A549 (cell line): ENCODE measurements around the gene CCNJ. TPM values are rescaled to one million over a fixed set of nuclear protein-coding genes. Genes with fewer than 3 reads are reported as not detected.

Experiments used
- ATAC-seq, 2 experiments: fragments of 200-7000 bp in 1 of 2; fragments of >200 bp in 1 of 2; cut with Nextera tagmentation in 1 of 2; cut with Tn5 transposase in 1 of 2; 3 replicates each; pipeline versions ENCODE4 v1.8.0 to v1.9.1; 2018 to 2020; ENCODE audit warnings: mild to moderate bottlenecking in 1 of 2, moderate library complexity in 1 of 2
- CTCF ChIA-PET: fragments of 300-600 bp; sonication (Branson Sonifier 250); formaldehyde crosslinking; extraction: SDS; loops from one replicate; lab custom pipeline; 2021; ENCODE audit warnings: antibody characterized with exemption, inconsistent platforms; lab: Yijun Ruan, JAX
- POLR2A ChIA-PET: fragments of 350-600 bp; formaldehyde crosslinking; extraction: SDS; loops from one replicate; lab custom pipeline; 2021; ENCODE audit warnings: antibody characterized with exemption, inconsistent platforms; lab: Yijun Ruan, JAX
- DNase-seq, 2 experiments: peaks; one replicate each; pipeline versions ENCODE4 v3.0.0 to v3.0.0-alpha.2; 2011 to 2016; ENCODE audit warnings: low read depth in 1 of 2, low spot score in 1 of 2
- FAIRE-seq: peaks from 2 replicates; lab custom pipeline; 2011; peaks lifted over from hg19 to GRCh38; lab: Jason Lieb, UNC
- H3K27ac ChIP-seq, 2 experiments: fragments of >200 bp; sonication (Bioruptor Twin); formaldehyde crosslinking; 3 replicates each; pipeline ENCODE4 v1.5.1; 2016 to 2017
- H3K4me1 ChIP-seq: fragments of >200 bp; sonication (Bioruptor Twin); formaldehyde crosslinking; 3 replicates; pipeline ENCODE4 v1.6.1; 2016
- H3K4me2 ChIP-seq: fragments of >200 bp; sonication (Bioruptor Twin); formaldehyde crosslinking; 3 replicates; pipeline ENCODE4 v1.6.1; 2016
- H3K4me3 ChIP-seq: fragments of >200 bp; sonication (Bioruptor Twin); formaldehyde crosslinking; 3 replicates; pipeline ENCODE4 v1.5.1; 2016
- H3K9me3 ChIP-seq: fragments of >200 bp; sonication (Bioruptor Twin); formaldehyde crosslinking; 3 replicates; pipeline ENCODE4 v1.6.1; 2016
- CEBPB ChIP-seq, 2 experiments: fragments of >200 bp in 1 of 2; sonication (Bioruptor Twin) in 1 of 2; formaldehyde crosslinking in 1 of 2; IDR thresholded peaks; 2 replicates each; pipeline ENCODE4 v1.6.1; 2012 to 2016
- CTCF ChIP-seq: fragments of >200 bp; sonication (Bioruptor Twin); formaldehyde crosslinking; IDR thresholded peaks from 3 replicates; pipeline ENCODE4 v1.5.1; 2016
- FOSB ChIP-seq: fragments of 250-450 bp; sonication (Bioruptor Pico); IDR thresholded peaks from 2 replicates; pipeline ENCODE4 v1.5.0; 2020; ENCODE audit warnings: mild to moderate bottlenecking, moderate library complexity
- FOSL2 ChIP-seq, 2 experiments: fragments of 450-650 bp in 1 of 2; fragments of >200 bp in 1 of 2; sonication (Bioruptor Twin) in 1 of 2; formaldehyde crosslinking; IDR thresholded peaks; 2 replicates each; pipeline versions ENCODE4 v1.5.0 to v1.6.1; 2016 to 2020; ENCODE audit warnings: mild to moderate bottlenecking in 1 of 2, moderate library complexity in 1 of 2
- GATA3 ChIP-seq: IDR thresholded peaks from 2 replicates; pipeline ENCODE4 v1.6.1; 2012; ENCODE audit warnings: borderline replicate concordance
- HDAC2 ChIP-seq: fragments of 200-600 bp; sonication (generic); IDR thresholded peaks from 2 replicates; pipeline ENCODE4 v1.6.1; 2016
- HES2 ChIP-seq: fragments of >200 bp; sonication (Bioruptor Twin); formaldehyde crosslinking; IDR thresholded peaks from 2 replicates; pipeline ENCODE4 v1.6.1; 2016
- HOXA7 ChIP-seq: fragments of 250-450 bp; sonication (Bioruptor Pico); IDR thresholded peaks from 2 replicates; pipeline ENCODE4 v1.5.0; 2020; ENCODE audit warnings: mild to moderate bottlenecking, moderate library complexity
- JUNB ChIP-seq: fragments of >200 bp; sonication (Bioruptor Twin); formaldehyde crosslinking; IDR thresholded peaks from 2 replicates; pipeline ENCODE4 v1.6.1; 2016
- MAFK ChIP-seq: fragments of 450-650 bp; IDR thresholded peaks from 2 replicates; pipeline ENCODE4 v1.6.1; 2014; ENCODE audit not compliant: partially characterized antibody
- MAX ChIP-seq: IDR thresholded peaks from 2 replicates; pipeline ENCODE4 v1.6.1; 2012
- MYC ChIP-seq: IDR thresholded peaks from 2 replicates; pipeline ENCODE4 v1.6.1; 2012; ENCODE audit warnings: mild to moderate bottlenecking, inconsistent platforms, low read length, improper control_type of control experiment, borderline replicate concordance
- POLR2AphosphoS2 ChIP-seq: conservative IDR thresholded peaks from 2 replicates; pipeline ENCODE4 v1.6.1; 2012; ENCODE audit warnings: low read length, improper control_type of control experiment, inconsistent platforms
- RCOR1 ChIP-seq: fragments of 150-350 bp; IDR thresholded peaks from 2 replicates; pipeline ENCODE4 v1.6.1; 2014; ENCODE audit warnings: antibody characterized with exemption, low read length, low read depth
- RNF2 ChIP-seq: fragments of 200-600 bp; sonication (generic); IDR thresholded peaks from 2 replicates; pipeline ENCODE4 v1.6.1; 2016; ENCODE audit warnings: low read depth, mild to moderate bottlenecking, antibody characterized with exemption, moderate library complexity, borderline replicate concordance
- SREBF2 ChIP-seq: fragments of 450-650 bp; IDR thresholded peaks from 2 replicates; pipeline ENCODE4 v1.6.1; 2014; ENCODE audit warnings: mild to moderate bottlenecking, moderate library complexity
- TP53 ChIP-seq: fragments of 250-450 bp; sonication (Bioruptor Pico); IDR thresholded peaks from 2 replicates; pipeline ENCODE4 v1.5.0; 2021; ENCODE audit warnings: mild to moderate bottlenecking, moderate library complexity
- ZSCAN20 ChIP-seq: fragments of 250-450 bp; sonication (Bioruptor Pico); IDR thresholded peaks from 2 replicates; pipeline ENCODE4 v1.8.0; 2022; ENCODE audit warnings: mild to moderate bottlenecking, moderate library complexity
- WGBS: methylation state at CpG from one replicate; pipeline ENCODE4 v1.1.6; 2017; ENCODE audit errors: missing lambda C conversion rate; 5-methylcytosine and 5-hydroxymethylcytosine counted together
- polyA plus RNA-seq, 4 experiments: library from polyadenylated mRNA; depleted of rRNA in 3 of 4; stranded (reverse); fragments of >200 nt; fragmentation: RNase III in 1 of 4; extraction: RNeasy Plus Mini Kit Qiagen cat#74134 plus additional on column Dnase treatment in 1 of 4; gene quantifications; 2 replicates in 3 of 4; 3 replicates in 1 of 4; pipeline ENCODE4 v1.2.3, GENCODE V29; 2011 to 2017
- TF ChIP-seq, protein P1 (sequence below): IDR thresholded peaks from 2 replicates; pipeline ENCODE4 v1.6.1; 2012
- TF ChIP-seq, protein P2 (sequence below): fragments of 150-350 bp; IDR thresholded peaks from 2 replicates; pipeline ENCODE4 v1.6.1; 2014; ENCODE audit warnings: low read depth, mild to moderate bottlenecking, low read length
- TF ChIP-seq, protein P3 (sequence below): fragments of 200-600 bp; sonication (generic); IDR thresholded peaks from 2 replicates; pipeline ENCODE4 v1.6.1; 2016; ENCODE audit warnings: antibody characterized with exemption, mild to moderate bottlenecking, moderate library complexity

CCNJ gene
- polyA plus RNA-seq, 2 of the 4 experiments (the other 2 are of a cell fraction) = 6.5 to 12.0 TPM

- TF ChIP-seq, protein P1, sequence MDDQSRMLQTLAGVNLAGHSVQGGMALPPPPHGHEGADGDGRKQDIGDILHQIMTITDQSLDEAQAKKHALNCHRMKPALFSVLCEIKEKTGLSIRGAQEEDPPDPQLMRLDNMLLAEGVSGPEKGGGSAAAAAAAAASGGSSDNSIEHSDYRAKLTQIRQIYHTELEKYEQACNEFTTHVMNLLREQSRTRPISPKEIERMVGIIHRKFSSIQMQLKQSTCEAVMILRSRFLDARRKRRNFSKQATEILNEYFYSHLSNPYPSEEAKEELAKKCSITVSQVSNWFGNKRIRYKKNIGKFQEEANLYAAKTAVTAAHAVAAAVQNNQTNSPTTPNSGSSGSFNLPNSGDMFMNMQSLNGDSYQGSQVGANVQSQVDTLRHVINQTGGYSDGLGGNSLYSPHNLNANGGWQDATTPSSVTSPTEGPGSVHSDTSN = no peak
- TF ChIP-seq CEBPB (IDR thresholded peaks at IDR 0.05) (no peak), ZSCAN20 (no peak), GATA3 (no peak), FOSL2 (IDR thresholded peaks at IDR 0.05) (no peak), FOSL2 (CRISPR knock-in tag; IDR thresholded peaks at IDR 0.05) (no peak)
Observed at GRCh38 chr10:96082153-96082552, 38.8 kb downstream of the CCNJ start (continued).

- no peak overlapping the region for H3K4me2 ChIP-seq
- H3K4me1 ChIP-seq = no peaks in the 10 kb centered on the region
- ChIA-PET POLR2A (interaction anchor here (2.3 kb wide), 1 partner anchor 47 kb away, joined by 12 read pairs; the partner anchor contains the start of gene ZNF518A), CTCF (interaction anchor here (1.0 to 1.3 kb wide), 2 partner anchors 74 to 147 kb away, joined by 3 read pairs; no protein-coding TSS in a partner anchor)
- no peak for DNase-seq
- no peak overlapping the region for H3K4me3 ChIP-seq
- no peak overlapping the region for H3K27ac ChIP-seq
- 50% methylated on average over 1 of the region's 1 CpG for WGBS
- FAIRE-seq = no peak
- no peaks in the 10 kb centered on the region for H3K9me3 ChIP-seq
- ATAC-seq = no peak
- no peak for TF ChIP-seq HDAC2
- TF ChIP-seq, protein P1 = no peak
- TF ChIP-seq TP53 (CRISPR knock-in tag) = no peak
- no peak for TF ChIP-seq POLR2AphosphoS2
- no peak for TF ChIP-seq CEBPB (IDR thresholded peaks at IDR 0.05)
- no peak for TF ChIP-seq MYC
- no peak for TF ChIP-seq HOXA7 (CRISPR knock-in tag)
- TF ChIP-seq, protein P2, sequence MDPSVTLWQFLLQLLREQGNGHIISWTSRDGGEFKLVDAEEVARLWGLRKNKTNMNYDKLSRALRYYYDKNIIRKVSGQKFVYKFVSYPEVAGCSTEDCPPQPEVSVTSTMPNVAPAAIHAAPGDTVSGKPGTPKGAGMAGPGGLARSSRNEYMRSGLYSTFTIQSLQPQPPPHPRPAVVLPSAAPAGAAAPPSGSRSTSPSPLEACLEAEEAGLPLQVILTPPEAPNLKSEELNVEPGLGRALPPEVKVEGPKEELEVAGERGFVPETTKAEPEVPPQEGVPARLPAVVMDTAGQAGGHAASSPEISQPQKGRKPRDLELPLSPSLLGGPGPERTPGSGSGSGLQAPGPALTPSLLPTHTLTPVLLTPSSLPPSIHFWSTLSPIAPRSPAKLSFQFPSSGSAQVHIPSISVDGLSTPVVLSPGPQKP = no peak
- no peak for TF ChIP-seq RCOR1
- TF ChIP-seq, protein P3, sequence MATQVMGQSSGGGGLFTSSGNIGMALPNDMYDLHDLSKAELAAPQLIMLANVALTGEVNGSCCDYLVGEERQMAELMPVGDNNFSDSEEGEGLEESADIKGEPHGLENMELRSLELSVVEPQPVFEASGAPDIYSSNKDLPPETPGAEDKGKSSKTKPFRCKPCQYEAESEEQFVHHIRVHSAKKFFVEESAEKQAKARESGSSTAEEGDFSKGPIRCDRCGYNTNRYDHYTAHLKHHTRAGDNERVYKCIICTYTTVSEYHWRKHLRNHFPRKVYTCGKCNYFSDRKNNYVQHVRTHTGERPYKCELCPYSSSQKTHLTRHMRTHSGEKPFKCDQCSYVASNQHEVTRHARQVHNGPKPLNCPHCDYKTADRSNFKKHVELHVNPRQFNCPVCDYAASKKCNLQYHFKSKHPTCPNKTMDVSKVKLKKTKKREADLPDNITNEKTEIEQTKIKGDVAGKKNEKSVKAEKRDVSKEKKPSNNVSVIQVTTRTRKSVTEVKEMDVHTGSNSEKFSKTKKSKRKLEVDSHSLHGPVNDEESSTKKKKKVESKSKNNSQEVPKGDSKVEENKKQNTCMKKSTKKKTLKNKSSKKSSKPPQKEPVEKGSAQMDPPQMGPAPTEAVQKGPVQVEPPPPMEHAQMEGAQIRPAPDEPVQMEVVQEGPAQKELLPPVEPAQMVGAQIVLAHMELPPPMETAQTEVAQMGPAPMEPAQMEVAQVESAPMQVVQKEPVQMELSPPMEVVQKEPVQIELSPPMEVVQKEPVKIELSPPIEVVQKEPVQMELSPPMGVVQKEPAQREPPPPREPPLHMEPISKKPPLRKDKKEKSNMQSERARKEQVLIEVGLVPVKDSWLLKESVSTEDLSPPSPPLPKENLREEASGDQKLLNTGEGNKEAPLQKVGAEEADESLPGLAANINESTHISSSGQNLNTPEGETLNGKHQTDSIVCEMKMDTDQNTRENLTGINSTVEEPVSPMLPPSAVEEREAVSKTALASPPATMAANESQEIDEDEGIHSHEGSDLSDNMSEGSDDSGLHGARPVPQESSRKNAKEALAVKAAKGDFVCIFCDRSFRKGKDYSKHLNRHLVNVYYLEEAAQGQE = no peak
- TF ChIP-seq HES2 = no peak
- no peak for TF ChIP-seq SREBF2
- no peak for TF ChIP-seq FOSB
- no peak for TF ChIP-seq RNF2
- no peak for TF ChIP-seq CTCF
- TF ChIP-seq MAX = no peak
- no peak for TF ChIP-seq MAFK
- no peak for TF ChIP-seq ZSCAN20
- no peak for TF ChIP-seq JUNB
Observed at GRCh38 chr10:96082748-96083147, 39.4 kb downstream of the CCNJ start.
